ENCODE data around the gene PATJ. TPM values are rescaled to one million over a fixed set of nuclear protein-coding genes. Genes with fewer than 3 reads are reported as not detected.

PATJ gene
- total and polyA plus RNA-seq, 2 of the 13 experiments (the other 11 are each of a cell fraction or from before 2014, with no cell fraction given), result 6.2 to 16.8 TPM

GRCh38 chr1:61724813-61725694 is 17.2 kb upstream of the PATJ start, which contains the start of gene TM2D1 (continued):
- TF ChIP-seq, protein P1, sequence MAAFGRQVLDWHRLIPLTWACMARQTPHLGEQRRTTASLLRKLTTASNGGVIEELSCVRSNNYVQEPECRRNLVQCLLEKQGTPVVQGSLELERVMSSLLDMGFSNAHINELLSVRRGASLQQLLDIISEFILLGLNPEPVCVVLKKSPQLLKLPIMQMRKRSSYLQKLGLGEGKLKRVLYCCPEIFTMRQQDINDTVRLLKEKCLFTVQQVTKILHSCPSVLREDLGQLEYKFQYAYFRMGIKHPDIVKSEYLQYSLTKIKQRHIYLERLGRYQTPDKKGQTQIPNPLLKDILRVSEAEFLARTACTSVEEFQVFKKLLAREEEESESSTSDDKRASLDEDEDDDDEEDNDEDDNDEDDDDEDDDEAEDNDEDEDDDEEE (CRISPR knock-in tag; IDR thresholded peaks at IDR 0.05), result no peak
- peak; percentile 70 for TF ChIP-seq ZNF777 (CRISPR knock-in tag; IDR thresholded peaks at IDR 0.05)
- TF ChIP-seq, protein P2, sequence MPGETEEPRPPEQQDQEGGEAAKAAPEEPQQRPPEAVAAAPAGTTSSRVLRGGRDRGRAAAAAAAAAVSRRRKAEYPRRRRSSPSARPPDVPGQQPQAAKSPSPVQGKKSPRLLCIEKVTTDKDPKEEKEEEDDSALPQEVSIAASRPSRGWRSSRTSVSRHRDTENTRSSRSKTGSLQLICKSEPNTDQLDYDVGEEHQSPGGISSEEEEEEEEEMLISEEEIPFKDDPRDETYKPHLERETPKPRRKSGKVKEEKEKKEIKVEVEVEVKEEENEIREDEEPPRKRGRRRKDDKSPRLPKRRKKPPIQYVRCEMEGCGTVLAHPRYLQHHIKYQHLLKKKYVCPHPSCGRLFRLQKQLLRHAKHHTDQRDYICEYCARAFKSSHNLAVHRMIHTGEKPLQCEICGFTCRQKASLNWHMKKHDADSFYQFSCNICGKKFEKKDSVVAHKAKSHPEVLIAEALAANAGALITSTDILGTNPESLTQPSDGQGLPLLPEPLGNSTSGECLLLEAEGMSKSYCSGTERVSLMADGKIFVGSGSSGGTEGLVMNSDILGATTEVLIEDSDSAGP (CRISPR knock-in tag; IDR thresholded peaks at IDR 0.05; ENCODE audit: borderline replicate concordance), result peak; percentile 100
- peak; percentile 39; the same call in 1 of the 2 replicates for TF ChIP-seq ZNF343 (CRISPR knock-in tag; IDR thresholded peaks at IDR 0.05)
- peak; percentile 27; the same call in 1 of the 2 replicates for TF ChIP-seq ZNF441 (CRISPR knock-in tag; IDR thresholded peaks at IDR 0.05; ENCODE audit: borderline replicate concordance)
- TF ChIP-seq, protein P3, sequence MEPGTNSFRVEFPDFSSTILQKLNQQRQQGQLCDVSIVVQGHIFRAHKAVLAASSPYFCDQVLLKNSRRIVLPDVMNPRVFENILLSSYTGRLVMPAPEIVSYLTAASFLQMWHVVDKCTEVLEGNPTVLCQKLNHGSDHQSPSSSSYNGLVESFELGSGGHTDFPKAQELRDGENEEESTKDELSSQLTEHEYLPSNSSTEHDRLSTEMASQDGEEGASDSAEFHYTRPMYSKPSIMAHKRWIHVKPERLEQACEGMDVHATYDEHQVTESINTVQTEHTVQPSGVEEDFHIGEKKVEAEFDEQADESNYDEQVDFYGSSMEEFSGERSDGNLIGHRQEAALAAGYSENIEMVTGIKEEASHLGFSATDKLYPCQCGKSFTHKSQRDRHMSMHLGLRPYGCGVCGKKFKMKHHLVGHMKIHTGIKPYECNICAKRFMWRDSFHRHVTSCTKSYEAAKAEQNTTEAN (CRISPR knock-in tag; conservative IDR thresholded peaks at IDR 0.05), result peak; percentile 44; the same call in 1 of the 2 replicates
- TF ChIP-seq POLR2G (IDR thresholded peaks at IDR 0.05; ENCODE audit: low read depth, low read length), result peak; percentile 99
- no peak for TF ChIP-seq ZNF83 (CRISPR knock-in tag; IDR thresholded peaks at IDR 0.05; ENCODE audit: borderline replicate concordance)
- TF ChIP-seq ZFY (CRISPR knock-in tag; IDR thresholded peaks at IDR 0.05), result peak; percentile 85
- TF ChIP-seq ZNF354B (CRISPR knock-in tag; IDR thresholded peaks at IDR 0.05), result no peak
- TF ChIP-seq ZNF670 (CRISPR knock-in tag; IDR thresholded peaks at IDR 0.05; ENCODE audit: borderline replicate concordance), result 0 out of 2 replicates have a peak, but pooled peaks have one; percentile 18
- peak; percentile 94 for TF ChIP-seq ZMYM4 (CRISPR knock-in tag; IDR thresholded peaks at IDR 0.05)
- TF ChIP-seq MAFF (IDR thresholded peaks at IDR 0.05; ENCODE audit: low read depth, low read length), result no peak
- TF ChIP-seq RERE (CRISPR knock-in tag; IDR thresholded peaks at IDR 0.05; ENCODE audit: low read depth), result 0 out of 2 replicates have a peak, but pooled peaks have one; percentile 11
- TF ChIP-seq KLF12 (CRISPR knock-in tag; IDR thresholded peaks at IDR 0.05; ENCODE audit: borderline replicate concordance), result peak; percentile 98
